Measurements from ENCODE around the gene HIVEP2. TPM values are rescaled to one million over a fixed set of nuclear protein-coding genes. Genes with fewer than 3 reads are reported as not detected.

HIVEP2 gene
- polyA plus RNA-seq, 3 donors, result 0.16 to 1.4 (median 0.64) TPM

DNA sequence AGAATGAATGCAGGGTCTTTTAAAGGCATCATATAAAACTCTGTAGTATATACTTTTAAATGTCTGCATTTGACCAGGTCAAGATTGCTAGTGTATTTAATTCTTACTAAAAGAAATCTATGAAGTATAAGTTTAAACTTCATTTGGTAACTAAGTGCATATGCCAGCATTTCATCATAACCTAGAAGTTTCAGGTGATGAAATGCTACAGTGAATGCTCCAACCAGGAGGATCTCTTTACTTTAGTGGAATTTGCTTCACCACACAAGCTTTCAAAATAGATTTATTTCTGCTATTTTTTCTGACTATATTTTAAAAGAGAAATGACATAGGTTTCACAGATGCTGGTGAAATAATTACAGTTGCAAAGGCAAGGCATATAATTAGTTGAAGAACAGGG, 141.9 kb downstream of the HIVEP2 start:
- H2AFZ ChIP-seq (ENCODE audit: insufficient read depth, low read depth, low read length, poor library complexity, severe bottlenecking), result no peak overlapping the region
- Mint-ChIP-seq H3K4me1 (no peaks in the 10 kb centered on the region), H3K27ac (no peak overlapping the region), H3K27me3 (ENCODE audit: low read depth in 3 of 3) (peaks cover 0 to 2% (median 2%) of the 10 kb centered on the region in 3 donors), H3K36me3 (no peaks in the 10 kb centered on the region), H3K4me3 (no peak overlapping the region), H3K9me3 (peaks cover 0 to 2% (median 0%) of the 10 kb centered on the region in 7 donors)
- no peaks in the 10 kb centered on the region for H3K27me3 ChIP-seq (ENCODE audit: control insufficient read depth in 2 of 2, insufficient read depth in 2 of 2, low read length in 2 of 2)
- H3K79me2 ChIP-seq (ENCODE audit: insufficient read depth, low read length), result no peaks in the 10 kb centered on the region
- no peaks in the 10 kb centered on the region for H3K36me3 ChIP-seq (replicated peaks in 1 of 2; ENCODE audit: control insufficient read depth in 1 of 2, insufficient read depth in 2 of 2, low read length in 2 of 2)
- no peaks in the 10 kb centered on the region for H4K20me1 ChIP-seq (ENCODE audit: insufficient read depth, low read length)
- H3K9me3 ChIP-seq (replicated peaks in 1 of 2; ENCODE audit: control insufficient read depth in 1 of 2, insufficient read depth in 1 of 2, low read length in 2 of 2), result no peaks in the 10 kb centered on the region
- no peak overlapping the region for H3K4me3 ChIP-seq (replicated peaks in 1 of 3; ENCODE audit: low read depth in 2 of 3, low read length in 3 of 3)
- TF ChIP-seq, protein P1, sequence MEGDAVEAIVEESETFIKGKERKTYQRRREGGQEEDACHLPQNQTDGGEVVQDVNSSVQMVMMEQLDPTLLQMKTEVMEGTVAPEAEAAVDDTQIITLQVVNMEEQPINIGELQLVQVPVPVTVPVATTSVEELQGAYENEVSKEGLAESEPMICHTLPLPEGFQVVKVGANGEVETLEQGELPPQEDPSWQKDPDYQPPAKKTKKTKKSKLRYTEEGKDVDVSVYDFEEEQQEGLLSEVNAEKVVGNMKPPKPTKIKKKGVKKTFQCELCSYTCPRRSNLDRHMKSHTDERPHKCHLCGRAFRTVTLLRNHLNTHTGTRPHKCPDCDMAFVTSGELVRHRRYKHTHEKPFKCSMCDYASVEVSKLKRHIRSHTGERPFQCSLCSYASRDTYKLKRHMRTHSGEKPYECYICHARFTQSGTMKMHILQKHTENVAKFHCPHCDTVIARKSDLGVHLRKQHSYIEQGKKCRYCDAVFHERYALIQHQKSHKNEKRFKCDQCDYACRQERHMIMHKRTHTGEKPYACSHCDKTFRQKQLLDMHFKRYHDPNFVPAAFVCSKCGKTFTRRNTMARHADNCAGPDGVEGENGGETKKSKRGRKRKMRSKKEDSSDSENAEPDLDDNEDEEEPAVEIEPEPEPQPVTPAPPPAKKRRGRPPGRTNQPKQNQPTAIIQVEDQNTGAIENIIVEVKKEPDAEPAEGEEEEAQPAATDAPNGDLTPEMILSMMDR (IDR thresholded peaks at IDR 0.05), result no peak
- no peak overlapping the region for H3K9ac ChIP-seq (ENCODE audit: insufficient read depth, low read length, poor library complexity, severe bottlenecking)
- DNase-seq, result no peak
- no peaks in the 10 kb centered on the region for H3K4me1 ChIP-seq (ENCODE audit: control insufficient read depth in 1 of 2, insufficient read depth in 2 of 2, low read length in 2 of 2)
- intact Hi-C loops (cut with micrococcal nuclease), result no loop called here
- H3K4me2 ChIP-seq (replicated peaks; ENCODE audit: extremely low read depth, low read length, poor library complexity, severe bottlenecking), result no peak overlapping the region
- H3K27ac ChIP-seq (ENCODE audit: low read depth in 1 of 2, low read length in 2 of 2), result no peak overlapping the region

DNA sequence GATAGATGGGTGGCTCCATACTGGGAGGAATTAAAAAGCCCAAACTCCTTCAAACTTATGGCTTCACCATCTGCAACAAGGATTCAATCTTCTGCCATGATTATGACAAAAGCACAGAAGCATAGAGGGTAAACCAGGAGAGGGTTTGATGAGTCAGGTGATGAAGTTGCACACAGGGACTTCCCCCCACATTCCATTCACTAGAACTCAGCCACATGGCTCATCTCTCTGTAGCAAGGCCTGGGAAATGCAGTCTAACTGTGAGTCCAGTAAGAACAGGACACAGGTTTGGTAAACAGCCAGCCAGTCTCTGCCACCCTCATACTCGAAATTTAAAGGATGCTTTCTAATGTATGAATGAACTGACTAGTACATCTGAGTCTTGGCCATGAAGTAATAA, 142.9 kb downstream of the HIVEP2 start:
- intact Hi-C loops (cut with micrococcal nuclease), result no loop called here
- H3K79me2 ChIP-seq (ENCODE audit: insufficient read depth, low read length), result no peaks in the 10 kb centered on the region
- DNase-seq, result peak in 1 of 3 donors; percentile 58
- H3K4me1 ChIP-seq (ENCODE audit: control insufficient read depth in 1 of 2, insufficient read depth in 2 of 2, low read length in 2 of 2), result no peaks in the 10 kb centered on the region
- no peaks in the 10 kb centered on the region for H4K20me1 ChIP-seq (ENCODE audit: insufficient read depth, low read length)
- no peaks in the 10 kb centered on the region for H3K9me3 ChIP-seq (replicated peaks in 1 of 2; ENCODE audit: control insufficient read depth in 1 of 2, insufficient read depth in 1 of 2, low read length in 2 of 2)
- H2AFZ ChIP-seq (ENCODE audit: insufficient read depth, low read depth, low read length, poor library complexity, severe bottlenecking), result no peak overlapping the region
- no peaks in the 10 kb centered on the region for H3K27me3 ChIP-seq (ENCODE audit: control insufficient read depth in 2 of 2, insufficient read depth in 2 of 2, low read length in 2 of 2)
- no CpG with 5 or more reads among the region's 1 CpG for WGBS (ENCODE audit: insufficient coverage)
- Mint-ChIP-seq H3K36me3 (no peaks in the 10 kb centered on the region), H3K27ac (no peak overlapping the region), H3K9me3 (peaks cover 0 to 2% (median 0%) of the 10 kb centered on the region in 7 donors), H3K4me1 (no peaks in the 10 kb centered on the region), H3K4me3 (no peak overlapping the region), H3K27me3 (ENCODE audit: low read depth in 3 of 3) (peaks cover 0 to 2% (median 2%) of the 10 kb centered on the region in 3 donors)
- H3K4me2 ChIP-seq (replicated peaks; ENCODE audit: extremely low read depth, low read length, poor library complexity, severe bottlenecking), result no peak overlapping the region
- no peak overlapping the region for H3K27ac ChIP-seq (ENCODE audit: low read depth in 1 of 2, low read length in 2 of 2)
- no peaks in the 10 kb centered on the region for H3K36me3 ChIP-seq (replicated peaks in 1 of 2; ENCODE audit: control insufficient read depth in 1 of 2, insufficient read depth in 2 of 2, low read length in 2 of 2)
- TF ChIP-seq, protein P1 (IDR thresholded peaks at IDR 0.05), result no peak
- H3K9ac ChIP-seq (ENCODE audit: insufficient read depth, low read length, poor library complexity, severe bottlenecking), result no peak overlapping the region
- H3K4me3 ChIP-seq (replicated peaks in 1 of 3; ENCODE audit: low read depth in 2 of 3, low read length in 3 of 3), result no peak overlapping the region
